AG08395 (cell line): Measurements from ENCODE around the gene PZP.

Experiments
- DNase-seq: peaks from one replicate; pipeline ENCODE4 v3.0.0; 2012; ENCODE audit warnings: mixed read lengths, low spot score

The PZP gene

GRCh38 chr12:9104087-9104486 lies 104.1 kb downstream of the PZP start:
- no peak for DNase-seq

- no peak for DNase-seq
These were observed 104.9 kb downstream of the PZP start for GRCh38 chr12:9103050-9103849.

GRCh38 chr12:9101018-9101687 lies 107.0 kb downstream of the PZP start:
- DNase-seq, result no peak

- no peak for DNase-seq
These were observed 108.5 kb downstream of the PZP start for GRCh38 chr12:9099552-9100190.
